Right ventricle myocardium inferior (tissue), 1 donor: ENCODE measurements around the gene CCDC183. TPM values are rescaled to one million over a fixed set of nuclear protein-coding genes. Genes with fewer than 3 reads are reported as not detected.

Experiments used
- ATAC-seq: fragments of 200-7000 bp; cut with Tn5 transposase; one replicate; pipeline ENCODE4 v1.9.1; 2020; ENCODE audit warnings: mild to moderate bottlenecking, moderate library complexity
- DNase-seq: peaks from one replicate; pipeline ENCODE4 v3.0.0; 2021; ENCODE audit errors: missing footprints
- intact Hi-C: fragments of 100-400 bp; cut with DNase I; formaldehyde crosslinking; loops from one replicate; pipeline ENCODE4 v1.11.0; 2022
- total RNA-seq: library from RNA; stranded (reverse); fragmentation: NEBNext Ultra II Directional; extraction: Animal tissue kit (Norgen Biotek cat#: 25700); gene quantifications from one replicate; pipeline ENCODE4 v1.2.1, GENCODE V29; 2021
- donor health status: DM: no; HTN: yes; CAD: no; lungs with severe emphysema.

CCDC183 gene
- total RNA-seq, 1 donor from 2014 or later: 1.6 TPM

- peak; percentile 92 for ATAC-seq
- intact Hi-C loops: loop anchor here (1.0 to 5.0 kb wide), 2 partner anchors 16 to 135 kb away; partner anchors contain the start of genes FBXW5 and TMEM141
- peak; percentile 90 for DNase-seq
Observed at GRCh38 chr9:136807281-136808074, 11.3 kb downstream of the CCDC183 start, which contains the start of gene RABL6. TSS of gene RABL6 (plus strand) at chr9:136807948. CDS start at chr9:136808197, 249 bp downstream.

- no peak for DNase-seq
- ATAC-seq: peak; percentile 10
- intact Hi-C loops: loop anchor here (5.0 kb wide), 1 partner anchor 134 kb away; the partner anchor contains the start of gene FBXW5
Observed at GRCh38 chr9:136808075-136808805, 12.1 kb downstream of the CCDC183 start.

- ATAC-seq (no peak), DNase-seq (no peak)
- intact Hi-C loops: loop anchor here (5.0 kb wide), 1 partner anchor 134 kb away; the partner anchor contains the start of gene FBXW5
Observed at GRCh38 chr9:136808806-136809158, 12.6 kb downstream of the CCDC183 start.

GRCh38 chr9:136814725-136815421 is 18.7 kb downstream of the CCDC183 start:
- intact Hi-C loops: no loop called here
- DNase-seq (peak; percentile 6), ATAC-seq (no peak)

DNA sequence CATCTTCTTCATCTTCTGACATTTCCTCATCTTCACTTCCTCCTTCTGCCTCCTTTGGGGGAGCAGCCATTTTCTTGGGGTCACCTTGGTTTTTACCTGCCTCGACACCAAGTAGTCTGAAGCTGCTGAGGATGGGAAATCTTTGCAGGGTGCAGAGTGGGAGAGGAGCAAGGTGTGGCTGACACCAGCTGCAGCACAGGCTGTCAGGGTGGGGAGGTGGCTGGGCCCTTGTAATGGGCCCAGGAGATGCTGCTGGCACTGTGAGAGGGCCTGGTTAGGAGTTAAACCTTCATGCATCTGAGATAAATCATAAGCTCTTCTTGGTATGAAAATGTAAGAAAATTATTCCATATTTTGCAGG is 19.3 kb downstream of the CCDC183 start:
- DNase-seq (peak; percentile 47), ATAC-seq (no peak)
- intact Hi-C loops: no loop called here

DNA sequence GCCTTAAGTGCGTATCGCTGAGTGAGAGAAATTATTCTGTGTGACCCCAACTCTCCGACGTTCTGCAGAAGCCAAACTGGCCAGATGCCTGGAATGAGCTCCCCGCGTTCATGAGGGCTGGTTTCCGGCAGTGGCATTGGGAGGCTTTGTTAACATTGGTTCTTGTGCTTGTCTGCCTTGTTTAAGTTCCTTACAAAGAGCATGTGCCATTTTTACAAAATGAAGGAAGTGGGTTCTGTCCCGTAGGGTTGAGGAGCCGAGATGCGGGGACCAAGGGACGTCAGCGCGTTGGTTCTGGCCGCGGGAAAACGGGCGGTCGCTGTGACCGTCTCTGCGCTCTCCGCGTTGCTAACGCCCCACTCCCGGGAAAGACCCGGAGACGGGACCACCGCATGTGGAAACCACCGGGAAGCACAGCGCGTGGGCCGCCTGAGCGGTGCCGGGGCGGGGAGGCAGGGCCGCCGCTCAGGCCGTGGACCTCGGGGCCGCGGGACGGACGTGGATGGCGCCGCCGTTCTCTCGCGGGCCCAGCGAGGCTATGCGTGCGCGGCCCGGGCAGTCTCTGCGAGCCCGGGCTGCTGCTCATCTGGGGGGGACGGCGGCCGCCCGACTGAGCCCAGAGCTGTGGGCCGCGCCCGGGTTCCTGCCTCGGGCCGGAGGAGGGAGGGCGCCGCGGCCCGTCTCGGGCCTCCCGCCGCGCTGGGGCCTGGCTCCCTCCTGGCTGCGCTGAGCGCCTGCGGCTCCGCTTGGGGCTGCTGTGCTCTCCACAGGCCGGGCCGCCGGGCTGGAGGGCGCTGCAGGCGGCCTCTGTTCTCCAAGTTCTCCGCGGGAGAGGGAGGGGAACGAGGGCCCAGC is 25.1 kb downstream of the CCDC183 start:
- intact Hi-C loops: no loop called here
- ATAC-seq (peak; percentile 72), DNase-seq (peak; percentile 68)

DNA sequence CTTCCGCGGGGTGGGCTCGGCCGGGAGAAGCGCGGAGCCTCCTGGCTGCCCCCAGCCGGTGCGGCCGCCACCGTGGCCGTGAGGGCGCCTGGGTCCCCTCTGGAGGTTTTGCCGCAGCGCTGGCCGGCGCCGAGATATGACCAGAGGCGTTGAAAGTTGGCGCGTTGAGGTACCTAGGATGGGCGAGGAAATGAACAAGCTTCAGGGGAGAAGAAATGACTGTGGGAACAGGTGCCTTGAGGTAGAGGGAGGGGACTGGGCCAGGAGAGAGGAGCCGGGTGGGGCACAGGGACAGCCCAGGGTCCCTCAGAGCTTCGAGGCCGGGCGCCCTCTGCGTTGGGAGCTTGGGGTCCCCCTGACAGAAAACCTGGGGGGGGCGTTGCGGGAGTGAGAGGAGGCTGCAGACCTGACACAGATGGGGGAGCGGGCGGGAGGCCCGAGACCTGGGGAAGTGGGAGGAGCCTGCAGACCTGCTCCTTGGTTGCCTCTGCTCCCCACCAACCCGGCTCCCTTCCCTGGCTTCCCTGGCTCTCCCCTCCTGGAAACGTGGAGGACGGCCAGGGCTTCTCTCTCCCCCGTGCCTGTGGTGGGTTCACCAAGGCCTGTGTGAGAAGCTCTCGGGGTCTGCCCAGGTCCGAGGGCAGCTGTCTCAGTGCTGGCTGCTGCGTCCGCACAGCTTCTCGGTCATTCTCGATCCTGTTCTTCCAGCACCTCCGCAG is 25.8 kb downstream of the CCDC183 start:
- intact Hi-C loops: no loop called here
- peak; percentile 11 for DNase-seq
- ATAC-seq: no peak

- intact Hi-C loops: no loop called here
- peak; percentile 49 for DNase-seq
- ATAC-seq: no peak
Observed at GRCh38 chr9:136823136-136824046, 27.3 kb downstream of the CCDC183 start.

DNA sequence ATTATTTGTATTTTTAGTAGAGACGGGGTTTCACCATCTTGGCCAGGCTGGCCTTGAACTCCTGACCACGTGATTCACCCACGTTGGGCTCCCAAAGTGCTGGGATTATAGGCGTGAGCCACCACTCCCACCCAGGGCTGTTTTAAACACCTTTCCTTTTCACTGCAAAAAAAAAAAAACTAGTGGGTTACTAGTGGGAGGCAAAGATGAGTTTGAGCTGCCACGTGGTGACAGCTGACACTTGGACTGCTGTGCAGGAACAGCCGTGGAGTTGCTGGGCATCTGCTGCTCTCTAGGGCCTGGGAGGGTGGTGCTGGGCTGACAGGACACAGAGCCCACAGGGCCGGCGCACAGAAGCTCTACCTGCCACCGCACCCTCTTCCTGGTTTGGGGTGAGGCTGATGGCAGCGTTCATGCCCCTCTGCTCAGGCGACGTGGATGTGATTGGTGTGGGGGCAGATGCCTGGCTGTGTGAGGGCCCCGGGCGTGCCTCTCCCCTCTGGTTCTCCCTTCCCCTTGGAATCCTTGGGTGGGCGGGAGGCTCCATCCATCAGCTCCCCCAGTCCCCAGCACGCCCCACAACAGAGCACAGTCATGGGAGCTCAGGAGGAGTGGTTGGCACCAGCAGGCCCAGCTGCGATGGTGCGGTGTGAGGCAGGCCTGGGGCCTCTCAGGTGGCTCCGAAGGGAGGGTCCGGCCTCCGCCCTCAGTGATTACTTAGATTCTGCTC is 28.5 kb downstream of the CCDC183 start:
- intact Hi-C loops: no loop called here
- ATAC-seq (no peak), DNase-seq (peak; percentile 25)

- intact Hi-C loops: no loop called here
- no peak for ATAC-seq
- DNase-seq: peak; percentile 46
Observed at GRCh38 chr9:136825295-136826187, 29.4 kb downstream of the CCDC183 start.

GRCh38 chr9:136826188-136826541 is 30.0 kb downstream of the CCDC183 start:
- ATAC-seq: no peak
- peak; percentile 9 for DNase-seq
- intact Hi-C loops: no loop called here

- ATAC-seq (no peak), DNase-seq (peak; percentile 46)
- intact Hi-C loops: no loop called here
Observed at GRCh38 chr9:136826703-136827582, 30.8 kb downstream of the CCDC183 start.

GRCh38 chr9:136827794-136828473 is 31.8 kb downstream of the CCDC183 start:
- no peak for ATAC-seq
- intact Hi-C loops: no loop called here
- DNase-seq: peak; percentile 28
